Measurements from ENCODE around the gene LOXHD1.

Gene LOXHD1

GRCh38 chr18:46433121-46433826 is 223.7 kb downstream of the LOXHD1 start:
- DNase-seq (ENCODE audit: extremely low spot score) = no peak
- TF ChIP-seq FOXA1 (IDR thresholded peaks at IDR 0.05) (no peak), FOXM1 (IDR thresholded peaks at IDR 0.05; ENCODE audit: borderline replicate concordance) (no peak), LEF1 (IDR thresholded peaks at IDR 0.05; ENCODE audit: borderline replicate concordance) (no peak), PKNOX1 (IDR thresholded peaks at IDR 0.05) (no peak), FOXK2 (IDR thresholded peaks at IDR 0.05) (no peak), TARDBP (IDR thresholded peaks at IDR 0.05) (no peak), SUZ12 (IDR thresholded peaks at IDR 0.05) (no peak), ZNF384 (IDR thresholded peaks at IDR 0.05) (no peak), ARNT (IDR thresholded peaks at IDR 0.05) (no peak), ELF4 (IDR thresholded peaks at IDR 0.05) (no peak)
- ChIA-PET POLR2A (no interaction called here), CTCF (no interaction called here)

GRCh38 chr18:46431522-46432171 is 225.4 kb downstream of the LOXHD1 start:
- CTCF ChIA-PET = no interaction called here
- TF ChIP-seq LEF1 (IDR thresholded peaks at IDR 0.05; ENCODE audit: borderline replicate concordance) (no peak), HDGF (IDR thresholded peaks at IDR 0.05; ENCODE audit: borderline replicate concordance) (no peak), FOXA1 (IDR thresholded peaks at IDR 0.05) (no peak)
- POLR2A ChIA-PET = interaction anchor here (0.6 kb wide), 1 partner anchor 1124 kb away, joined by 3 read pairs; no protein-coding TSS in a partner anchor
- DNase-seq (ENCODE audit: extremely low spot score) = no peak

- no peak for DNase-seq (ENCODE audit: extremely low spot score)
- ChIA-PET CTCF (no interaction called here), POLR2A (no interaction called here)
- no peak for TF ChIP-seq FOXK2 (IDR thresholded peaks at IDR 0.05)
- TF ChIP-seq PKNOX1 (IDR thresholded peaks at IDR 0.05) = no peak
- no peak for TF ChIP-seq ARNT (IDR thresholded peaks at IDR 0.05)
- no peak for TF ChIP-seq BHLHE40 (IDR thresholded peaks at IDR 0.05; ENCODE audit: borderline replicate concordance)
- no peak for TF ChIP-seq FOXM1 (IDR thresholded peaks at IDR 0.05; ENCODE audit: borderline replicate concordance)
- no peak for TF ChIP-seq LEF1 (IDR thresholded peaks at IDR 0.05; ENCODE audit: borderline replicate concordance)
- TF ChIP-seq ELF4 (IDR thresholded peaks at IDR 0.05) = no peak
- TF ChIP-seq ZNF384 (IDR thresholded peaks at IDR 0.05) = no peak
- TF ChIP-seq TARDBP (IDR thresholded peaks at IDR 0.05) = no peak
Measured at GRCh38 chr18:46429649-46430224, 227.3 kb downstream of the LOXHD1 start.

GRCh38 chr18:46429130-46429529 is 227.9 kb downstream of the LOXHD1 start:
- ChIA-PET POLR2A (no interaction called here), CTCF (no interaction called here)
- TF ChIP-seq FOXK2 (IDR thresholded peaks at IDR 0.05) (no peak), SUZ12 (IDR thresholded peaks at IDR 0.05) (no peak), ZNF384 (IDR thresholded peaks at IDR 0.05) (no peak), BHLHE40 (IDR thresholded peaks at IDR 0.05; ENCODE audit: borderline replicate concordance) (no peak), FOXA1 (IDR thresholded peaks at IDR 0.05) (no peak), FOXM1 (IDR thresholded peaks at IDR 0.05; ENCODE audit: borderline replicate concordance) (no peak), TARDBP (IDR thresholded peaks at IDR 0.05) (no peak), HDGF (IDR thresholded peaks at IDR 0.05; ENCODE audit: borderline replicate concordance) (no peak), SP1 (IDR thresholded peaks at IDR 0.05) (no peak), L3MBTL2 (conservative IDR thresholded peaks at IDR 0.05) (no peak), LEF1 (IDR thresholded peaks at IDR 0.05; ENCODE audit: borderline replicate concordance) (no peak), ARNT (IDR thresholded peaks at IDR 0.05) (no peak), PKNOX1 (IDR thresholded peaks at IDR 0.05) (no peak), ELF4 (IDR thresholded peaks at IDR 0.05) (no peak), NFRKB (IDR thresholded peaks at IDR 0.05) (no peak), CTBP1 (IDR thresholded peaks at IDR 0.05; ENCODE audit: borderline replicate concordance) (no peak)
- no peak for DNase-seq (ENCODE audit: extremely low spot score)

GRCh38 chr18:46428368-46428767 is 228.7 kb downstream of the LOXHD1 start:
- CTCF ChIA-PET = no interaction called here
- POLR2A ChIA-PET = no interaction called here
- no peak for DNase-seq (ENCODE audit: extremely low spot score)
- TF ChIP-seq CTBP1 (IDR thresholded peaks at IDR 0.05; ENCODE audit: borderline replicate concordance) (no peak), L3MBTL2 (conservative IDR thresholded peaks at IDR 0.05) (no peak), ZNF384 (IDR thresholded peaks at IDR 0.05) (no peak), SUZ12 (IDR thresholded peaks at IDR 0.05) (no peak), FOXM1 (IDR thresholded peaks at IDR 0.05; ENCODE audit: borderline replicate concordance) (no peak)

GRCh38 chr18:46427216-46427995 is 229.6 kb downstream of the LOXHD1 start:
- CTCF ChIA-PET = interaction anchor here (0.7 kb wide), 1 partner anchor 679 kb away, joined by 3 read pairs; no protein-coding TSS in a partner anchor
- no peak for TF ChIP-seq NFRKB (IDR thresholded peaks at IDR 0.05)
- TF ChIP-seq LEF1 (IDR thresholded peaks at IDR 0.05; ENCODE audit: borderline replicate concordance) = no peak
- no peak for TF ChIP-seq FOXA1 (IDR thresholded peaks at IDR 0.05)
- TF ChIP-seq CTBP1 (IDR thresholded peaks at IDR 0.05; ENCODE audit: borderline replicate concordance) = no peak
- TF ChIP-seq BHLHE40 (IDR thresholded peaks at IDR 0.05; ENCODE audit: borderline replicate concordance) = no peak
- TF ChIP-seq ZNF384 (IDR thresholded peaks at IDR 0.05) = no peak
- no peak for TF ChIP-seq SP1 (IDR thresholded peaks at IDR 0.05)
- no peak for TF ChIP-seq PKNOX1 (IDR thresholded peaks at IDR 0.05)
- POLR2A ChIA-PET = no interaction called here
- DNase-seq (ENCODE audit: extremely low spot score) = no peak

All from HEK293T (cell line).